ENCODE data around the gene TRNT1.
A peak's percentile ranks its signal among the peaks of the same experiment; 100 is the strongest.

The TRNT1 gene

DNA sequence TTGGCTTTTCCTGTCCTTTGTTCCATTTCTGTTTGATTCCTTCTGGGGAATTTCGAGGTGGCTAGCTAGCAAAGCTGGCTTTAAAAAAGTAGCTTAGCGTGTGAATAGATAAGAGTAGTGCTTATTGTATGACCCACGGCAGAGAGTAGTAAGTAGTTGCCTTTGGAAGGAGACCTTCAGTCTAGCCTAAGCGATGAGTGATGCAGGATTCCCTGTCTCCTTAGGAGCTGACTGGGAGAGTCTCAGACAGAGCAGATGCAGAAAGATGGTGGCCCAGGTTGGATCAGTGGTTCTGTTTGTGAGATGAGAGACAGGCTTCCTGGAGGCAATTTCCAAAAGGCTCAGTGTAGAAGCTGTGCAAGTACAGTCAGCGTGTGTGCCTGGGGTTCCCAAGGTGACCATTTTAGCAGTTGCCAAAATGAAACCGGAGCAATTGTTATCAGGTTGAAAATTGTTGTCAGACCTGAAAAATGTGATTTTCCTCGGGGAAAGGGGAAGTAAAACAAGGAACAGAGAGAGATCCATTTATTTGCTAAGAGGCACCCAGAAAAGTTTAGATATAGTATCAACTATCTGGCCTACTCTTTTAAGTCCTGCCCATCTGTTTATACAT, 15.9 kb upstream of the TRNT1 start:
- Histone ChIP-seq H3K36me3 (ENCODE audit: low read depth) (no peaks in the 10 kb centered on the region), H3K27me3 (ENCODE audit: insufficient read depth, poor library complexity, severe bottlenecking) (no peaks in the 10 kb centered on the region), H3K9me3 (ENCODE audit: severe bottlenecking) (peaks cover 4% of the 10 kb centered on the region), H3K27ac (ENCODE audit: poor library complexity, severe bottlenecking) (no peak overlapping the region), H3K4me3 (ENCODE audit: severe bottlenecking) (no peak overlapping the region), H3K4me1 (ENCODE audit: insufficient read depth, poor library complexity, severe bottlenecking) (no peaks in the 10 kb centered on the region)
- ATAC-seq (ENCODE audit: low read depth) (no peak), DNase-seq (ENCODE audit: low spot score) (no peak)
- TF ChIP-seq CTCF (IDR thresholded peaks at IDR 0.05; ENCODE audit: poor library complexity, severe bottlenecking) = no peak

DNA sequence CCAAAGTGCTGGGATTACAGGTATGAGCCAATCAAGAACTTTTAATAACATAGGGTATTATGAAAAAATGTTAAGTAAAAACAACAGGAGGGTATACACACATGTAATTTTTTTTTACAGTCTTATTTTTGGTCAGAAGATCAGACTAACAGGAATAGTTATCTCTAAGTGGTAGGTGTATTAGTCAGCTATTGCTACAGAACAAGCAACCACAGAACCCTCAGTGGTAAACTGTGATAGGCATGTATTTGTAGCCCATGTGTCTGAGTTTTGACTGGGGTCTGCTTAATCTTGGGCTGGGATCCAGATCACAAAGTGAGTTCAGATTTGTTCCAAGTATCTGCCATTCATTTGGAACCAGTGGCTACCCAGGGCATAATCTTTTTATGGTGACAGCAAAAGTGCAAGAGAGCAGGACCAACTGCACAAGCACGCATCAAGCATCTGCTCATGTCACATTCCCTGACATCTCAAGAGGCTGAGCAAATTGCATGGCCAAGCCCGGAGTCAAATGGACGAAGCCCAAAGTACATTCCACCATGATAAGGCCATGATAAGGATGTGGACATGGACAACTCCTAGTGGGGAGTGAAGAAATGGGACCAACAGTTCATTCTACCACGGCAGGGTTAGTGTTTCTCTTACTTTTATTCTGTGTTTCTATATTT, 13.6 kb upstream of the TRNT1 start:
- Histone ChIP-seq H3K4me3 (ENCODE audit: severe bottlenecking) (no peak overlapping the region), H3K4me1 (ENCODE audit: insufficient read depth, poor library complexity, severe bottlenecking) (no peaks in the 10 kb centered on the region), H3K9me3 (ENCODE audit: severe bottlenecking) (peaks cover 2% of the 10 kb centered on the region), H3K36me3 (ENCODE audit: low read depth) (no peaks in the 10 kb centered on the region), H3K27me3 (ENCODE audit: insufficient read depth, poor library complexity, severe bottlenecking) (no peaks in the 10 kb centered on the region), H3K27ac (ENCODE audit: poor library complexity, severe bottlenecking) (no peak overlapping the region)
- ATAC-seq (ENCODE audit: low read depth) = no peak
- TF ChIP-seq CTCF (IDR thresholded peaks at IDR 0.05; ENCODE audit: poor library complexity, severe bottlenecking) = no peak
- no peak for DNase-seq (ENCODE audit: low spot score)

DNA sequence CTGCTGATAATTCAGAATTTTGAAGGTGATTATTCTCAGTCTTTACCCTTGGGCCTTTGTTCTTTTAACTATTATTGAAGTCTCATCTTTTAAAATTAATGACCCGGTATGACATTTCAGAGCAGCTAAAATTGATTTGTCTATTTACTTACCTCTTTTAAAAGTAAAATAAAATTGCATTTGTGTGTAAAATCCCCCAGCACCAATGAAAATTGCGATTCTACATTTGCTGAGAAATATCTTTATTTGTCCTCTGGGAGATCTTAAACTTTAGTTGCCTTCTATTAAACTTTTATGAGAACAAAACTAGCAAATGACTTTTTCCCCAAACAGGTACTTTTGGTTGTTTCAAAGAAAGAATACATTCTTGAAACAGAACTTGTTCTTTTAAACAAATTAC, 9.1 kb upstream of the TRNT1 start:
- no peaks in the 10 kb centered on the region for H3K4me1 ChIP-seq (ENCODE audit: insufficient read depth, poor library complexity, severe bottlenecking)
- DNase-seq (ENCODE audit: low spot score) = no peak
- no peaks in the 10 kb centered on the region for H3K36me3 ChIP-seq (ENCODE audit: low read depth)
- H3K27ac ChIP-seq (ENCODE audit: poor library complexity, severe bottlenecking) = no peak overlapping the region
- no peaks in the 10 kb centered on the region for H3K9me3 ChIP-seq (ENCODE audit: severe bottlenecking)
- H3K27me3 ChIP-seq (ENCODE audit: insufficient read depth, poor library complexity, severe bottlenecking) = no peaks in the 10 kb centered on the region
- no peak for TF ChIP-seq CTCF (IDR thresholded peaks at IDR 0.05; ENCODE audit: poor library complexity, severe bottlenecking)
- ATAC-seq (ENCODE audit: low read depth) = no peak
- H3K4me3 ChIP-seq (ENCODE audit: severe bottlenecking) = no peak overlapping the region

- no peaks in the 10 kb centered on the region for H3K36me3 ChIP-seq (ENCODE audit: low read depth)
- H3K9me3 ChIP-seq (ENCODE audit: severe bottlenecking) = no peaks in the 10 kb centered on the region
- no peak for ATAC-seq (ENCODE audit: low read depth)
- DNase-seq (ENCODE audit: low spot score) = no peak
- no peak overlapping the region for H3K4me3 ChIP-seq (ENCODE audit: severe bottlenecking)
- H3K27me3 ChIP-seq (ENCODE audit: insufficient read depth, poor library complexity, severe bottlenecking) = no peaks in the 10 kb centered on the region
- no peak for TF ChIP-seq CTCF (IDR thresholded peaks at IDR 0.05; ENCODE audit: poor library complexity, severe bottlenecking)
- H3K4me1 ChIP-seq (ENCODE audit: insufficient read depth, poor library complexity, severe bottlenecking) = no peaks in the 10 kb centered on the region
- H3K27ac ChIP-seq (ENCODE audit: poor library complexity, severe bottlenecking) = no peak overlapping the region
Observed at GRCh38 chr3:3119393-3119851, 7.3 kb upstream of the TRNT1 start.

- DNase-seq (ENCODE audit: low spot score) = no peak
- H3K9me3 ChIP-seq (ENCODE audit: severe bottlenecking) = no peaks in the 10 kb centered on the region
- ATAC-seq (ENCODE audit: low read depth) = no peak
- H3K4me3 ChIP-seq (ENCODE audit: severe bottlenecking) = peak overlapping the region; percentile 88
- H3K4me1 ChIP-seq (ENCODE audit: insufficient read depth, poor library complexity, severe bottlenecking) = peaks cover 4% of the 10 kb centered on the region
- H3K27ac ChIP-seq (ENCODE audit: poor library complexity, severe bottlenecking) = no peak overlapping the region
- H3K27me3 ChIP-seq (ENCODE audit: insufficient read depth, poor library complexity, severe bottlenecking) = no peaks in the 10 kb centered on the region
- H3K36me3 ChIP-seq (ENCODE audit: low read depth) = peaks cover 29% of the 10 kb centered on the region
- no peak for TF ChIP-seq CTCF (IDR thresholded peaks at IDR 0.05; ENCODE audit: poor library complexity, severe bottlenecking)
Observed at GRCh38 chr3:3125977-3126376, 763 bp upstream of the TRNT1 start.

Measured in RWPE2 (cell line).